Psoas muscle (tissue), 8 donors: ENCODE results near the gene TBX4. TPM values are rescaled to one million over a fixed set of nuclear protein-coding genes. Genes with fewer than 3 reads are reported as not detected.

Source experiments
- ATAC-seq, 4 donors: fragments of 200-7000 bp; cut with Tn5 transposase; one replicate each; pipeline ENCODE4 v1.9.1; 2020; ENCODE audit warnings: moderate library complexity in 3 of 4, mild to moderate bottlenecking in 2 of 4
- DNase-seq, 2 donors: peaks; one replicate each; pipeline ENCODE4 v3.0.0-alpha.2; 2020
- H3K27ac ChIP-seq: fragments of 200-600 bp; one replicate; pipeline ENCODE4 v1.8.0; 2022
- H3K27me3 ChIP-seq, 3 donors: fragments of 200-600 bp in 1 of 3; one replicate each; pipeline versions ENCODE4 v1.6.1 to v1.8.0; 2013 to 2022; ENCODE audit warnings: low read length in 2 of 3, mild to moderate bottlenecking in 2 of 3, moderate library complexity in 1 of 3; ENCODE audit not compliant: insufficient read depth in 3 of 3
- H3K36me3 ChIP-seq, 2 donors: fragments of 200-600 bp in 1 of 2; one replicate each; pipeline versions ENCODE4 v1.6.1 to v1.8.0; 2013 to 2022; ENCODE audit warnings: low read depth in 1 of 2, mild to moderate bottlenecking in 1 of 2, moderate library complexity in 1 of 2; ENCODE audit not compliant: insufficient read depth in 1 of 2
- H3K4me1 ChIP-seq: fragments of 200-600 bp; one replicate; pipeline ENCODE4 v1.8.0; 2022
- H3K4me3 ChIP-seq: fragments of 200-600 bp; one replicate; pipeline ENCODE4 v1.8.0; 2022; ENCODE audit warnings: mild to moderate bottlenecking
- H3K9me3 ChIP-seq: fragments of 200-600 bp; one replicate; pipeline ENCODE4 v1.8.0; 2022
- WGBS, 3 donors: extraction: QIAGEN DNeasy Blood & Tissue Kit; methylation state at CpG; one replicate each; pipeline versions ENCODE4 v1.1.6 to v1.1.7; 2013; 5-methylcytosine and 5-hydroxymethylcytosine counted together
- intact Hi-C, 2 donors: fragments of 100-400 bp; cut with DNase I; formaldehyde crosslinking; loops; one replicate each; pipeline versions ENCODE4 v1.11.0 to v1.14.2; 2022
- polyA plus RNA-seq, 3 donors: library from polyadenylated mRNA; stranded (reverse); fragments of 200-250 nt; gene quantifications; one replicate each; pipeline ENCODE4 v1.2.3, GENCODE V29; 2013
- total RNA-seq, 4 donors: library from RNA; stranded (reverse); fragmentation: NEBNext Ultra II Directional in 2 of 4; extraction: Animal tissue kit (Norgen Biotek cat#: 25700) in 2 of 4; gene quantifications; one replicate each; pipeline versions ENCODE4 v1.2.1 to v1.2.4, GENCODE V29; 2021 to 2023
- TF ChIP-seq, protein P1 (sequence below): fragments of 200-600 bp; IDR thresholded peaks from one replicate; pipeline ENCODE4 v1.8.0; 2022; ENCODE audit warnings: antibody characterized with exemption
- donor health status: healthy with polysubstance abuse.
- donor health status: DM: no; HTN: no; CAD: no; lungs with moderate emphysema.
- donor health status: Bipolar disorder and iron deficiency.
- donor health status: healthy.
- donor health status: DM: yes; HTN: yes; CAD: no.
- donor health status: DM: no; HTN: no; CAD: no.
- donor health status: DM: no; HTN: no; CAD: no.
- donor health status: DM: yes; HTN: yes; CAD: no.

TBX4 gene
- total and polyA plus RNA-seq, 7 donors: 0.22 TPM; not detected in 6

GRCh38 chr17:61485067-61485775 lies 33.0 kb downstream of the TBX4 start:
- 87 to 94% (median 91%) methylated on average over 8 of the region's 8 CpGs for WGBS, 3 donors
- TF ChIP-seq, protein P1, sequence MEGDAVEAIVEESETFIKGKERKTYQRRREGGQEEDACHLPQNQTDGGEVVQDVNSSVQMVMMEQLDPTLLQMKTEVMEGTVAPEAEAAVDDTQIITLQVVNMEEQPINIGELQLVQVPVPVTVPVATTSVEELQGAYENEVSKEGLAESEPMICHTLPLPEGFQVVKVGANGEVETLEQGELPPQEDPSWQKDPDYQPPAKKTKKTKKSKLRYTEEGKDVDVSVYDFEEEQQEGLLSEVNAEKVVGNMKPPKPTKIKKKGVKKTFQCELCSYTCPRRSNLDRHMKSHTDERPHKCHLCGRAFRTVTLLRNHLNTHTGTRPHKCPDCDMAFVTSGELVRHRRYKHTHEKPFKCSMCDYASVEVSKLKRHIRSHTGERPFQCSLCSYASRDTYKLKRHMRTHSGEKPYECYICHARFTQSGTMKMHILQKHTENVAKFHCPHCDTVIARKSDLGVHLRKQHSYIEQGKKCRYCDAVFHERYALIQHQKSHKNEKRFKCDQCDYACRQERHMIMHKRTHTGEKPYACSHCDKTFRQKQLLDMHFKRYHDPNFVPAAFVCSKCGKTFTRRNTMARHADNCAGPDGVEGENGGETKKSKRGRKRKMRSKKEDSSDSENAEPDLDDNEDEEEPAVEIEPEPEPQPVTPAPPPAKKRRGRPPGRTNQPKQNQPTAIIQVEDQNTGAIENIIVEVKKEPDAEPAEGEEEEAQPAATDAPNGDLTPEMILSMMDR: no peak
- Histone ChIP-seq H3K9me3 (no peaks in the 10 kb centered on the region), H3K4me3 (no peak overlapping the region), H3K36me3 (no peaks in the 10 kb centered on the region), H3K27me3 (no peaks in the 10 kb centered on the region), H3K27ac (no peak overlapping the region), H3K4me1 (no peaks in the 10 kb centered on the region)
- intact Hi-C loops: no loop called here
- DNase-seq (no peak), ATAC-seq (no peak)

- intact Hi-C loops: no loop called here
- 63 to 69% (median 66%) methylated on average over 22 of the region's 22 CpGs for WGBS, 3 donors
- H3K36me3 ChIP-seq: no peaks in the 10 kb centered on the region
- no peak overlapping the region for H3K27ac ChIP-seq
- TF ChIP-seq, protein P1: no peak
- no peak for DNase-seq
- H3K9me3 ChIP-seq: no peaks in the 10 kb centered on the region
- no peak for ATAC-seq
- H3K4me1 ChIP-seq: no peaks in the 10 kb centered on the region
- H3K4me3 ChIP-seq: no peak overlapping the region
- no peaks in the 10 kb centered on the region for H3K27me3 ChIP-seq
Observed at GRCh38 chr17:61486135-61487120, 34.2 kb downstream of the TBX4 start.

DNA sequence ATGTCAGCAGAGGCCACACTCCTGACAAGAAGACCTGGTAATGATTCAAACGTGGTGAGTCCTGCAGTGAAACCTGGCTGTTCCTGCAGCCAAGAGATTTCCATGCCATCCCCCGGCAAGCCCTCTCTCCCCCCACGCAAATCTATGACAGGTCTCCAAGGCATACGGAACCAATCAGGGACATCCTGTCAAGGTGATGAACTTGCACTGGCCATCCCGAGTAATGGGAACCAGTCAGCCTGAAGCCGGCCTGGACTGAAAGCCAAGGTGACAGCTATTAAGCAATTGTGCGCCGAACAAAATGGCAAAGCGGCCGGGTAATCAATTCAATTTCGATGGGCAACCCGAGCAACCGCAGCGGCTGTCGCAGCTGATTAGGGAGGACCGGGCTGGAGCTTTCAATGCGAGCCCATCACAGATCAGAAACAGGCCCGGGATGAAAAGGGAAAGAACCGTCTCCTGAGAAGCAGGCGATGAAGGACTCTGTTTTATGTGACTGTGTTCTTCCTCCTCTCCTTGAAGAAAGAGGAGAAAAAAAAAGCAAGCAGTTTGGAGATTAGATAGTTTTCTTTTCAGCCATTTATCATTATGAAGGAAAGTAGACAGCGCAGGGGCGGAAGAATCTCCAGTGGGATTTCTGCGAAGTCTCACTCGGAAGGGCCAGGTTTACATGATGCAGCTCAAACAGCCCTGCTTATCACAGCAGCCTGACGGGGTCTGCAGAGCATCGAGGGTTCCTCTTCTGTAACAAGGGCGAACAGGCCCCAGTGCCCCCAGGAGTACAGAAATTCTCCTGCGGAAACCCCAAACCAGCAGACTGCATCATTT lies 35.2 kb downstream of the TBX4 start:
- intact Hi-C loops: no loop called here
- WGBS, 3 donors: 77 to 84% (median 78%) methylated on average over 28 of the region's 28 CpGs
- DNase-seq: no peak

GRCh38 chr17:61487989-61488595 lies 35.9 kb downstream of the TBX4 start:
- H3K27me3 ChIP-seq: no peaks in the 10 kb centered on the region
- H3K27ac ChIP-seq: no peak overlapping the region
- no peaks in the 10 kb centered on the region for H3K36me3 ChIP-seq
- no peaks in the 10 kb centered on the region for H3K4me1 ChIP-seq
- ATAC-seq (no peak), DNase-seq (no peak)
- WGBS, 3 donors: 86 to 87% (median 86%) methylated on average over 9 of the region's 9 CpGs
- no peak overlapping the region for H3K4me3 ChIP-seq
- no peaks in the 10 kb centered on the region for H3K9me3 ChIP-seq
- intact Hi-C loops: no loop called here
- TF ChIP-seq, protein P1: no peak

More for the DNA sequence above, 35.2 kb downstream of the TBX4 start:
- H3K4me3 ChIP-seq: no peak overlapping the region
- H3K36me3 ChIP-seq: no peaks in the 10 kb centered on the region
- H3K27me3 ChIP-seq: no peaks in the 10 kb centered on the region
- no peak for ATAC-seq
- TF ChIP-seq, protein P1: no peak
- no peak overlapping the region for H3K27ac ChIP-seq
- no peaks in the 10 kb centered on the region for H3K9me3 ChIP-seq
- H3K4me1 ChIP-seq: no peaks in the 10 kb centered on the region
